Muscle layer of colon (tissue), 2 donors: Measurements from ENCODE around the gene KCNMA1.

Experiments used
- H3K27ac ChIP-seq: one replicate; pipeline ENCODE4 v1.7.0; 2013; ENCODE audit warnings: low read depth, mild to moderate bottlenecking, low read length, moderate library complexity
- H3K27me3 ChIP-seq, 2 donors: one replicate each; pipeline ENCODE4 v1.7.0; 2013; ENCODE audit warnings: low read length in 2 of 2, mild to moderate bottlenecking in 2 of 2; ENCODE audit not compliant: insufficient read depth in 2 of 2, control insufficient read depth in 1 of 2
- H3K36me3 ChIP-seq: one replicate; pipeline ENCODE4 v1.7.0; 2013; ENCODE audit warnings: mild to moderate bottlenecking, low read length; ENCODE audit not compliant: insufficient read depth
- H3K4me1 ChIP-seq: one replicate; pipeline ENCODE4 v1.7.0; 2013; ENCODE audit warnings: mild to moderate bottlenecking, low read length; ENCODE audit not compliant: insufficient read depth
- H3K4me3 ChIP-seq, 2 donors: one replicate each; pipeline ENCODE4 v1.7.0; 2013; ENCODE audit warnings: low read length in 2 of 2, low read depth in 1 of 2, mild to moderate bottlenecking in 1 of 2, moderate library complexity in 1 of 2
- H3K9ac ChIP-seq: one replicate; pipeline ENCODE4 v1.7.0; 2013; ENCODE audit warnings: low read length
- H3K9me3 ChIP-seq: one replicate; pipeline ENCODE4 v1.7.0; 2013; ENCODE audit warnings: mild to moderate bottlenecking, low read length
- donor health status: abdominal sarcoma.
- donor health status: Adenocarcinoma of cecum.

Gene KCNMA1

DNA sequence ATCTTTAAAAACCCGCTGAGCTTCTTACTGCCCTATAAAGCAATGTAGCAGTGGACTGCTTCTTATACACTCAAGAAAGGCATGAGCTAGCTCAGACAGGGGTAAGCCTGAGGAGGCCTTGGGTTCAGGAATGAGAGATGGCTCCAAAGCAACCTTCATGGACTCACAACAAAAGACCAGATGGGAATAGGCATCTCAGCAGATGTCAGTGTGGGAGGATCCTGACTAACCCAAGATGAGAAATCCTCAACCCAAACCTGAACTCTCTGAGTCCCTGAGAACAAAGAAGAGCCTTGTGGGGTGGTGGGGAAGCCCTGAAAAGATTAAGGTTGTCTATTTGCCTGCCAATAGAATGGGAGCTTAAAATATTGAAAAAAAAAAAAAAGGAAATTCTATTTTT is 807.4 kb downstream of the KCNMA1 start:
- no peaks in the 10 kb centered on the region for H3K27me3 ChIP-seq

GRCh38 chr10:76829724-76830123 is 807.9 kb downstream of the KCNMA1 start:
- H3K27ac ChIP-seq = no peak overlapping the region
- no peak overlapping the region for H3K4me3 ChIP-seq
- no peaks in the 10 kb centered on the region for H3K9me3 ChIP-seq
- no peaks in the 10 kb centered on the region for H3K27me3 ChIP-seq
- H3K4me1 ChIP-seq = no peaks in the 10 kb centered on the region
- no peak overlapping the region for H3K9ac ChIP-seq
- H3K36me3 ChIP-seq = no peaks in the 10 kb centered on the region

More for the DNA sequence above, 807.4 kb downstream of the KCNMA1 start:
- no peaks in the 10 kb centered on the region for H3K9me3 ChIP-seq
- no peak overlapping the region for H3K4me3 ChIP-seq
- no peak overlapping the region for H3K27ac ChIP-seq
- H3K36me3 ChIP-seq = no peaks in the 10 kb centered on the region
- H3K9ac ChIP-seq = no peak overlapping the region
- no peaks in the 10 kb centered on the region for H3K4me1 ChIP-seq
